SK-N-DZ (cell line): ENCODE measurements around the gene SEC61A2.
"Not testable (repeated sequence)": the region's sequence is repeated elsewhere in the genome, so short reads cannot be mapped to it uniquely, and the experiment has no call there.

Source experiments
- DNase-seq: peaks from one replicate; pipeline ENCODE4 v3.0.0-alpha.2; 2015; ENCODE audit warnings: low spot score

SEC61A2 gene

DNA sequence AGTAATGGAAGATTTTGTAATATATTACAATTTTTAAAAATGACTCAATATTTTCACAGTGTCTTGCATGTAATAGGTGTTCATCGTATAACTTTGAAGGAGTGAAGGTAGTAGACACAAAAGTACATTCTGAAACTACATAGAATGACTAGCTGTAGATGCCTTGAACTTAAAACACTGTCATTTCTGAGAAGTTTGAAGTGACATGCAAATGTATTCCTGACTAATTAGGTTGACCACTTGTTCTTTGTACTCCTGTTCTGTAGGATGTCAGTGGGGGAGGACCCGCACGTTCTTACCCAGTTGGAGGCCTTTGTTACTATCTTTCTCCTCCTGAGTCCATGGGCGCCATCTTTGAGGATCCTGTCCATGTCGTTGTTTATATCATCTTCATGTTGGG lies 31.2 kb downstream of the SEC61A2 start:
- no peak for DNase-seq

- DNase-seq: no peak
Observed at GRCh38 chr10:12162927-12163326, 33.5 kb downstream of the SEC61A2 start.

DNA sequence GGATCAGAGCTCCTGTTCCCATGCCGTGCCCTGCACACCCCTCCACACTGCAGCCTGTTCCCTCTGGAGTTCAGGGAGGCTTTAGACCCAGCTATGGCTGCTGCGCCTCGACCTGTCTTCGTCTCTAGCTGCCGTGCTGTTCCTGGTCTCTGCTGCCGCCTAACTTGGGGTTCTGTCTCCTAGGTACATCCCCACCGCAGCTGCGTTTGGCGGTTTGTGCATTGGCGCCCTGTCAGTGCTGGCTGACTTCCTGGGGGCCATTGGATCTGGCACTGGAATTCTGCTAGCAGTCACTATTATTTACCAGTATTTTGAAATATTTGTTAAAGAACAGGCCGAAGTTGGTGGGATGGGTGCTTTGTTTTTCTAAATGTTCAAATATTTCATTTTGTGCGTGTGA lies 34.6 kb downstream of the SEC61A2 start:
- no peak for DNase-seq

GRCh38 chr10:12165036-12165435 lies 35.6 kb downstream of the SEC61A2 start:
- no peak for DNase-seq

DNA sequence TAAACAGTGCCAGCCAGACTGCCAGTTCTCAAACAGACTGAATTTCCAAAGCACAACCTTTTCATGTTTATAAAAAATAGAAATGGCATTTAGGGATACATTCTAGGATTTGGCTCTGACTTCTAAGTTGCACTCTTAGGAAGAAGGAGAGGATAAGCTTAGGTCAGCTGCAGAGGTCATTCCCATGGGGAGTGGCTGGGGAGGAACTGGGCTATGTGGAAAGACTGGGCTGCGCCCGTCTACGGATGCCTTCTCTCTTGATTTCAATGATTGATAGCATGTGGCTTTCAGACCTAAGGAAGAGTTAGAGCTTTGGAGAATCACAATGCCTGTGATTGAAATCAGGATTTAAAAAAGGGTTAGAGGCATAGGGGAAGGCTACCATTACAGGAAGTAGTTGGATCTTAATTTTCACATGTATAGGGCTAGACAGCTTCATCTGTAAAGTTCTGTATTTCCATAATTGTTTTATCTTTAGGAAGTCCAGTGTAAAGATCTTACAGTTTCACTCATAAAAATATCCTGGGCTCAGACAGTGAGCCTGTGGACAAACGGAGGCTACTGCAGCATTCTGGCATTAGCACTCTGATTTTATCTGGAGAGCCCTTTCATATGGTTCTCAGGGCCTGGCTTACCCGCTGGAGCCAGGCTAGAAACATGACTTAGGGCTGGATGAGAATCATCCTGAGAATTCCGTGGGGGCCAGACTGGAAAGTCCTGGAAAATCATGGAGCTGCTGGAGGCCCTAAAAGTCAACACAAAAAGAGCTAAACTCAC lies 36.7 kb downstream of the SEC61A2 start:
- no peak for DNase-seq

DNA sequence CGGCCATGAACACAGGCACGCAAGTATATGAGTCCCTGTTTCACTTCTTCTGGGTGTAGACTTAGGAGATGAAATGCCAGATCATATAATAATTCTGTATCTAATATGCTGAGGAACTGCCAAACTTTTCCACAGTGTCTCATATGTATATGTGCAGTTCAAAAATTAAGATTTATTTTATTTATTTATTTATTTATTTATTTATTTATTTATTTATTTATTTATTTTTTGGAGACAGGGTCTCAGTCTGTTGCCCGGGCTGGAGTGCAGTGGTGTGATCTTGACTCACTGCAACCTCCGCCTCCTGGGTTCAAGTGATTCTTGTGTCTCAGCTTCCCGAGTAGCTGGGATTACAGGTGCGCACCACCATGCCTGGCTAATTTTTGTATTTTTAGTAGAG lies 42.0 kb downstream of the SEC61A2 start:
- DNase-seq: not testable (repeated sequence)

DNA sequence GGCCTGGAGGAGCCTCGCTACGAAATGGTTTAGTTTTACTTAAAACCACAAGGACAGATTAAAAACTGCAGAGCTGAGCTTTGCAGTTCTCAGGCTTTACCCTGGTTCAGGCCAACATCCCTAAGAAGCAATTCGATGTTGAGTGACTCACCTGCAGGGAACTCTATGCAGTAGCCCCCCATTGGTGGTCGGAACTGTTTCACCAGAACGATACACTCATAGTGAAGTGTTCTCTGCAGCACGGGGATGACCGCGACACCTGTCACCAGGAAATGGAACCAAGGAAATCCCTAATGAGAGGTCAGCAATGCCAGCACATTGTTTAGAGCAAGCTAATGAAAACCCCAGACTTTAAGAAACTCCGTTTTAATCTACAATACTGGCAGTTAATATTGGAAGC lies 48.2 kb downstream of the SEC61A2 start:
- no peak for DNase-seq

- no peak for DNase-seq
Observed at GRCh38 chr10:12179606-12180170, 50.2 kb downstream of the SEC61A2 start.

DNA sequence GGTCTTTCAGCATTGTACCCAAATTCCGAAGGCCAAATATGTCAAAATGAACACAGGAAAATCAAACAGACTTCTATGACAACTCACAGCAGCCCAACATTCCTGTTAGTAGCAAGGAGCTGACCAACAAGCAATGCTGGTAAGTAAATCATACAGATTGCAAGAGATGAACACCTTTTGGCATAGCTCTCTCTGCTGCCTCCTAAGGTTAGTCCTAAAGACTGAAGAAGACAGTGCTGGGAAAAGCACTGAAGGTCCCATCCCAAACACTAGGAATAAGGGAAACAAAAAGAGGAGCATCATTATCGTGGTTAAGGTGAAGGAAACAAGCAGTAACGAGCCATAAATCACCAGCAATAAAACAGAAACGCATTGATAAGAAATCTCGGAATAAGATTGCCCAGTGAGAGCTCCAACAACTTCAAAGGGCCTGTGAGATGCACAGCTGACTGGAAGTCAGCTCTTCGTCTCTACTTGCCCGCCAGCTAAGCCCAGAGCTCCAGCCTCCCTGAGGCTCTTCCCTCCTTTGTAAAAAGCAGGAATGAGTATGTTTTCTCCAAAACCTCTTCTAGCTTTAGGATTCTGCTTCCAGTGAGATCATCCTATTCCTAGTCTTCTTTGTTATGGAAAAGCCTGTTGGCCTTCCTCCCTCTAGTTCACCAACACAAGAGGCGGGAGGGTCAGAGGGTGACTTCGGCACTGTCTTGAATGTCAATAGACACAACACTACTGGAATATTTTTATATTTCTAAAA lies 50.9 kb downstream of the SEC61A2 start:
- DNase-seq: no peak

- DNase-seq: no peak
Observed at GRCh38 chr10:12181065-12181775, 51.7 kb downstream of the SEC61A2 start.

DNA sequence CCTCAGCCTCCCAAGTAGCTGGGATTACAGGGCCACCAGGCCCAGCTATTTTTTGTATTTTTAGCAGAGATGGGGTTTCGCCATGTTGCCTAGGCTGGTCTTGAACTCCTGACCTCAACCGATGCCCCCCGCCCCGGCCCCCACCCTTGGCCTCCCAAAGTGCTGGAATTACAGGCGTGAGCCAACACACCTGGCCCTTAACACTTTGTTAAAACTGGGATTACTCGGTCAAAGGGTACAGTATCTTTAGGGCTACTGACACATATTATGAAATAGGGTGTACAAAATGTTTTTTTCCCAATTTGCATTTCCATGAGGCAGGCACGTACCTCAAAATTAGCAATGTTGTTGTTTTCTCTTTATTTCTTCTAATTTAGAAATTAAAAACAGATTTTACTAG lies 54.7 kb downstream of the SEC61A2 start:
- DNase-seq: no peak

DNA sequence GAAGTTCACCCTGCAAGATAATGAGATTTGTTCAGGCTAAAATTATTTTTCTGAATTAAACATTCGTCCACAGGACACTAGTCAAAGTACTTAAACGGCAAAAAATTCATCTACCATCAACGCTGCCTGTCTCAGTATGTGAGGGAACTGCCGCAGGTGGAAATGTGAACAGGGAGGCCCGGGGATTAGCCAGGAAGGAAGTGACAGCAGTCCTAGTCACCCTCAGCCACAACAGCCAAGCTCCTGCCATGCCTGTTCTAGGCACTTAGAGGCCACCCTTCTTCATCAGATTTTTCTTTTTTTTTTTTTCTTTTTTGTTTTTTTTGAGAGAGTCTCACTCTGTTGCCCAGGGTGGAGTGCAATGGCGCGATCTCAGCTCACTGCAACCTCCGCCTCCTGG lies 56.8 kb downstream of the SEC61A2 start:
- no peak for DNase-seq

DNA sequence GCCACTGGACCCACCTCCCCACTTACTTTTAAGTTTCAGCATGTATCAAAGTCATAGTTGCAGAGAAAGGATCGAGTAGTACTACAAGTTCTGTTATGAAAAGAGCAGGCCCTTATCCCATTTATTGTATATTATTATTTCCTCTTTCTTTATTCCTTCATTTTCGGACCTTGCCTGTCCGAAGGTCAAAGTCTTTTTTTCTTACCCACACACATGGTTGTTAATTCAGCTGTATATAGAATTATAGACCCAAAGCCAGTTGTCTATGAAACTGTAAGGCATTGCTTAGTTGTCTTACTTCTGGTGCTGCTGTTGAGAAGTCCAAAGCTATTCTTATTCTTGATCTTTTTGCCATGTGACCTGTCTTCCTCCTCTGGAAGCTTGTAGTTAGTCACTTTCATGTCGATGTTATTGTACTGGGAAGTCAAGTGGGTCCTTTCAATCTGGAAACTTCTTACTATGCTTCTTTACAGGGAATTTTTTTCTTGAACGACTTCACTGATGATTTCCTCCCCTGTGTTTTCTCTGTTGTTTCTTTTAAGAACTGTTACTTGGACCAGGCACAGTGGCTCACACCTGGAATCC lies 57.9 kb downstream of the SEC61A2 start:
- no peak for DNase-seq

DNA sequence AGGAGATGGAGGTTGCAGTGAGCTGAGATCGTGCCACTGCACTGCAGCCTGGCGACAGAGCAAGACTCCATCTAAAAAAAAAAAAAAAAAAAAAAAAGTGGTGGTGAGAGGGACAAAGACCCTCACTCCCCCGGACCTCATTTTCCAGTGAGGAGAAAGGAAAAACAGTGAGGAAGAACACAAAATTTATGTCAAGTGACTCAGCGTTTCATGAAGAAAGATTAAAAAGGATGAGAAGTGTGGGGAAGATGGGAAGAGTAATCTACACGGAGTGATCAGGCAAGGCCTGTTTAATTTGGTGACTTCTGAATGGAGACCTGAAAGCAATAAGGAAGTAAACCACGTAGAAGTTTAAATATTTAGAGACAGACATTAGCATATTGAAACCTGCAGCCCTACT lies 59.2 kb downstream of the SEC61A2 start:
- DNase-seq: no peak

DNA sequence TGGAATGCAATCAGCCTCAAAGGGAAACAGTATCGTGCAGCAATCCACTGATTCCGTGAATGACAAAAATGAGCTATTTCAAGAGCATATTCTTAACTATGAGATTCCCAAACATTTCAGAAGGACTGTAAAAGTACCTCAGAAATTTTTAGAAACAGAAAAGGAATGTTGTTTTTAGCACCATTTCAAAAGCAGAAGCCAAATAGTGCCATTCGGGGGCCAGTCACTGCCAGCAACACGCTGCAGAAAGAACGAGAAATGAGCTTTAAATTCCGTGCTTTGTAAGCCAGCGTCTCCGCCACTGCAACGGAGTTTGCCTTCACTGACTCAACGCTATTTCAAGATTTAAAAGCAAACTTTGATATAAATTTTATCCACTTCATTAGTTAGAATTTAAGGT lies 59.9 kb downstream of the SEC61A2 start:
- no peak for DNase-seq

DNA sequence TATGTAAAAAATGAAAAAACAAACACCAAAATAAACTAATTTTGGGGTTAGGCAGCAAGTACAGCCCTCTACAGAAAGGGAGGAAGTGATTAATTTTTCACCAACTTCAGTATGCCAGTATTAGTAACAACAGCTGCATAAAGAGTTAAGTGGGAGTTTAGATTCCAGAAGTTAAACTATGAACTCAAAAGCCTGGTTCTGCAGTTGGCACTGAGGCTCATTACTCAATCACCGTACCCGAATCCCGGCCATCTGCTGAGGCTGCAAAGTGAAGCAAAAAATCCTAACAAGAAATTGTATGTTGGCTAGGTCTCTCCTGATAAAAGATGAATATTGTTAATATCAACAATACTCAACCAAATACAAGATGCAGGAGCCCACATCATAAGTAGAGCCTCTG lies 62.2 kb downstream of the SEC61A2 start:
- DNase-seq: no peak

- DNase-seq: no peak
Observed at GRCh38 chr10:12193193-12193592, 63.7 kb downstream of the SEC61A2 start.

DNA sequence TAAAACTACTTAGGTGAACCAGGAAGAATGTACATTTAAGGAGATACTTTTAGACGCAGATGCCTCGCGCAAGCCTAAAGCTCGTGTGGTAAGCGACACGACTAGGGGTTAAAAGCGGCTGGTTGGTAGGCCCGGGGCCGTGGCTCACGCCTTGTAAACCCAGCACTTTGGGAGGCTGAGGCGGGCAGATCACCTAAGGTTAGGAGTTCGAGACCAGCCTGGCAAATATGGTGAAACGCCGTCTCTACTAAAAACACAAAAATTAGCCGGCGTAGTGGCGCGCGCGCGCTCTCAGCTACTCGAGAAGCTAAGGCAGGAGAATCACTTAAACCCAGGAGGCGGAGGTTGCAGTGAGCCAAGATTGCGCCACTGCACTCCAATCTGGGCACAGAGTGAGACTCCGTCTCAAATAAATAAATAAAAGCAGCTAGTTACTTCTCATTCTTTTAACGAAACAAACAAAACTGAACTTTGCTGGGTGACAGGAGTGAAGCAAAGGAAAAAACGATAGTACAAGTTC lies 65.3 kb downstream of the SEC61A2 start:
- no peak for DNase-seq

DNA sequence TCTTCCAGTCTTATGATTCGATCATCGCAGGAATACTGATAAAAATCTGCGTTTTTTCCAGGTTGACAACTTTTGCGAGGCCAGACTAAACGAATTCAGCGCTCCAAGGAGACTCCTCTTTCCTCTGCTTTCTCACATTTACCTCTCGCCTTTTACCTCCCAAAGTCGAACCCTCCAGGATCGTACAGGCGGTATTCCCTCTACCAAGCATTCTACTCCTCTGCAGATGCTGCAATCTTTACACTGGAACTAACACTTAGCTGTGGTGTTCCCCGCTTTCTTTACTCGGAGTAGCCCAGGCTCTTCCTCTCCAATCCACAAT lies 65.8 kb downstream of the SEC61A2 start:
- DNase-seq: no peak

- peak; percentile 94 for DNase-seq
Observed at GRCh38 chr10:12195603-12196506, 66.4 kb downstream of the SEC61A2 start, which contains the start of the genes CDC123 and NUDT5. Gene CDC123 (plus strand): TSS chr10:12196188. CDS start chr10:12196246, 58 bp downstream. Gene NUDT5 (minus strand): TSS chr10:12195891. CDS start chr10:12186291, 9,600 bp downstream.
